ENCODE results near the gene KLHL40.

KLHL40 gene

GRCh38 chr3:42698911-42699230, 13.5 kb downstream of the KLHL40 start:
- H3K27ac ChIP-seq: no peak overlapping the region
- TF ChIP-seq ZFX (IDR thresholded peaks at IDR 0.05): no peak
- no peak for TF ChIP-seq CTCF (conservative IDR thresholded peaks at IDR 0.05)

GRCh38 chr3:42699511-42699971, 14.2 kb downstream of the KLHL40 start:
- no peak overlapping the region for H3K27ac ChIP-seq
- TF ChIP-seq ZFX (IDR thresholded peaks at IDR 0.05): no peak
- TF ChIP-seq CTCF (conservative IDR thresholded peaks at IDR 0.05): no peak

- TF ChIP-seq CTCF (conservative IDR thresholded peaks at IDR 0.05) (no peak), ZFX (IDR thresholded peaks at IDR 0.05) (no peak)
- H3K27ac ChIP-seq: no peak overlapping the region
Measured at GRCh38 chr3:42700366-42701288, 15.3 kb downstream of the KLHL40 start.

GRCh38 chr3:42701371-42702065, 16.2 kb downstream of the KLHL40 start:
- TF ChIP-seq CTCF (conservative IDR thresholded peaks at IDR 0.05) (no peak), ZFX (IDR thresholded peaks at IDR 0.05) (no peak)
- no peak overlapping the region for H3K27ac ChIP-seq

- TF ChIP-seq CTCF (conservative IDR thresholded peaks at IDR 0.05) (no peak), ZFX (IDR thresholded peaks at IDR 0.05) (no peak)
- no peak within 1 kb of the TSS for H3K27ac ChIP-seq
Measured at GRCh38 chr3:42702066-42702951, 17.0 kb downstream of the KLHL40 start, which contains the start of gene HHATL. Gene HHATL (minus strand): TSS chr3:42702798. CDS start chr3:42700826, 1,972 bp downstream.

- no peak overlapping the region for H3K27ac ChIP-seq
- TF ChIP-seq ZFX (IDR thresholded peaks at IDR 0.05): no peak
- no peak for TF ChIP-seq CTCF (conservative IDR thresholded peaks at IDR 0.05)
Measured at GRCh38 chr3:42702982-42703694, 17.8 kb downstream of the KLHL40 start.

All from C4-2B (cell line).